T-cell (primary cell): Measurements from ENCODE around the gene C16orf95. TPM values are rescaled to one million over a fixed set of nuclear protein-coding genes. Genes with fewer than 3 reads are reported as not detected.

Experiments
- ATAC-seq, 4 experiments: fragments of 200-7000 bp in 3 of 4; fragments of 150-1000 bp in 1 of 4; cut with Tn5 transposase; replicated peaks in 1 of 4; 1 replicate in 3 of 4; 2 replicates in 1 of 4; pipeline ENCODE4 v1.10.0; 2021; ENCODE audit warnings: moderate library complexity in 3 of 4, mild to moderate bottlenecking in 2 of 4, moderate number of reproducible peaks in 1 of 4
- CTCF ChIA-PET, 2 donors: fragments of 300-600 bp; sonication (Branson Sonifier 250); formaldehyde crosslinking; loops; one replicate each; lab custom pipeline; 2022; ENCODE audit warnings: antibody characterized with exemption in 2 of 2; lab: Charles Lee
- POLR2A ChIA-PET, 2 donors: fragments of 300-600 bp; sonication (Branson Sonifier 250); formaldehyde crosslinking; loops; one replicate each; lab custom pipeline; 2022; ENCODE audit warnings: antibody characterized with exemption in 2 of 2; lab: Charles Lee
- DNase-seq, 35 experiments: peaks; one replicate each; pipeline versions ENCODE4 v3.0.0 to v3.0.0-alpha.2; 2013 to 2023
- H3K27ac ChIP-seq: one replicate; pipeline ENCODE4 v1.5.1; 2013; ENCODE audit warnings: low read length
- H3K27me3 ChIP-seq, 2 experiments: replicated peaks in 1 of 2; 1 replicate in 1 of 2; 2 replicates in 1 of 2; pipeline versions ENCODE4 v1.6.1 to v1.7.0; 2013; ENCODE audit warnings: low read length in 1 of 2, mixed read lengths in 1 of 2; ENCODE audit not compliant: control insufficient read depth in 2 of 2, insufficient read depth in 2 of 2; ENCODE audit errors: extremely low read depth in 1 of 2
- H3K36me3 ChIP-seq, 2 donors: 1 replicate in 1 of 2; 2 replicates in 1 of 2; pipeline versions ENCODE4 v1.6.1 to v1.7.0; 2013; ENCODE audit warnings: low read length in 1 of 2; ENCODE audit not compliant: control insufficient read depth in 2 of 2, insufficient read depth in 1 of 2; ENCODE audit errors: extremely low read depth in 1 of 2
- H3K4me1 ChIP-seq, 2 experiments: 1 replicate in 1 of 2; 2 replicates in 1 of 2; pipeline versions ENCODE4 v1.6.1 to v1.7.0; 2013; ENCODE audit warnings: low read length in 2 of 2, mixed read lengths in 1 of 2; ENCODE audit not compliant: insufficient read depth in 2 of 2, control insufficient read depth in 1 of 2; ENCODE audit errors: extremely low read depth in 1 of 2
- H3K4me3 ChIP-seq, 2 donors: 1 replicate in 1 of 2; 2 replicates in 1 of 2; pipeline versions ENCODE4 v1.5.1 to v1.7.0; 2013; ENCODE audit warnings: mild to moderate bottlenecking in 2 of 2, low read length in 1 of 2, moderate library complexity in 1 of 2; ENCODE audit not compliant: control insufficient read depth in 1 of 2; ENCODE audit errors: extremely low read depth in 1 of 2
- H3K9me3 ChIP-seq: 2 replicates; pipeline ENCODE4 v1.7.0; 2013
- H3K27ac Mint-ChIP-seq, 2 donors: one replicate each; pipeline ENCODE4 v1.8.0; 2020 to 2021; ENCODE audit warnings: mild to moderate bottlenecking in 2 of 2, mixed read lengths in 2 of 2
- H3K27me3 Mint-ChIP-seq, 2 donors: one replicate each; pipeline ENCODE4 v1.8.0; 2021 to 2022; ENCODE audit warnings: mixed read lengths in 2 of 2
- H3K36me3 Mint-ChIP-seq: one replicate; pipeline ENCODE4 v1.8.0; 2021; ENCODE audit warnings: mixed read lengths
- H3K4me1 Mint-ChIP-seq, 3 donors: one replicate each; pipeline ENCODE4 v1.8.0; 2020 to 2022; ENCODE audit warnings: mixed read lengths in 3 of 3, mild to moderate bottlenecking in 1 of 3
- H3K4me3 Mint-ChIP-seq, 3 donors: one replicate each; pipeline ENCODE4 v1.8.0; 2020 to 2022; ENCODE audit warnings: mild to moderate bottlenecking in 3 of 3, mixed read lengths in 3 of 3, moderate library complexity in 3 of 3
- H3K9me3 Mint-ChIP-seq, 3 donors: one replicate each; pipeline ENCODE4 v1.8.0; 2020 to 2022; ENCODE audit warnings: mixed read lengths in 3 of 3
- WGBS: methylation state at CpG from one replicate; pipeline ENCODE4 v1.1.5; 2013; ENCODE audit warnings: missing lambda C conversion rate; ENCODE audit not compliant: insufficient coverage; 5-methylcytosine and 5-hydroxymethylcytosine counted together
- total RNA-seq, 35 experiments: library from RNA in 6 of 35; stranded (reverse) in 6 of 35; fragments of 120-200 nt in 1 of 35; gene quantifications; one replicate each; pipeline versions ENCODE4 v1.2.1 to v1.2.4 and lab custom pipeline; 2013 to 2026

C16orf95 gene
- total RNA-seq, 5 donors from 2014 or later (not counting 1 experiment from before 2014, with no cell fraction given), result 0.98 to 3.1 (median 2.6) TPM

DNA sequence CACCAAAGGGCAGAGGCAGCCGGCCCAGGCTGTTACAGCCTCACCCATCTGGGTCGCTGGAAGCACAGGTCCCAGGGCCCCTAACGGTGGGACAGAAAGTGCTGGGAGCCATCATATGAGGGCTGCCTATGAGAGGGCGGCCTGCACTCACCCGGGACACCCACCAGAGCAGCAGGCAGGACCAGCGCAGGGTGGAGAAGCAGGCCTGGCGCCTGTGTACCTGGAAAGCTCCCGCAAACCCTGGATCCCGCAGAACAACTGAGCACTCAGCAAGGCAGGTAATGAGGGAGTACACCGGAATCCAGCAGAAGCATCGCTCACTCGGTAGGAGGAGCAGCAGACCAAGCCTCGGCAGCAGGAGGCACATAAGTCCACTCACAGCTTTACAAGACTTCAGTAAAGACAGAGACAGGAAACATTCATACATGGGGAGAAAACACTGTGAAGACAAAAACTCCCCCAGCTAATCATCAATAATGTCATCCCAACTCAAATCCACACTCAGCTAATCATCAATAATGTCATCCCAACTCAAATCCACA, 31.5 kb upstream of the C16orf95 start:
- Mint-ChIP-seq H3K27ac (no peak overlapping the region), H3K36me3 (peaks cover 26% of the 10 kb centered on the region), H3K4me1 (peaks cover 17 to 30% (median 25%) of the 10 kb centered on the region in 3 donors), H3K27me3 (no peaks in the 10 kb centered on the region), H3K9me3 (no peaks in the 10 kb centered on the region), H3K4me3 (no peak overlapping the region)
- peaks cover 0 to 28% of the 10 kb centered on the region in 2 experiments for H3K4me1 ChIP-seq
- no peak for ATAC-seq
- ChIA-PET POLR2A (no interaction called here), CTCF (no interaction called here)
- WGBS, result 98% methylated on average over 12 of the region's 13 CpGs
- no peaks in the 10 kb centered on the region for H3K27me3 ChIP-seq
- H3K27ac ChIP-seq, result no peak overlapping the region
- H3K36me3 ChIP-seq, result peaks cover 23 to 25% of the 10 kb centered on the region in 2 donors
- H3K4me3 ChIP-seq, result no peak overlapping the region
- DNase-seq, result no peak
- no peaks in the 10 kb centered on the region for H3K9me3 ChIP-seq

DNA sequence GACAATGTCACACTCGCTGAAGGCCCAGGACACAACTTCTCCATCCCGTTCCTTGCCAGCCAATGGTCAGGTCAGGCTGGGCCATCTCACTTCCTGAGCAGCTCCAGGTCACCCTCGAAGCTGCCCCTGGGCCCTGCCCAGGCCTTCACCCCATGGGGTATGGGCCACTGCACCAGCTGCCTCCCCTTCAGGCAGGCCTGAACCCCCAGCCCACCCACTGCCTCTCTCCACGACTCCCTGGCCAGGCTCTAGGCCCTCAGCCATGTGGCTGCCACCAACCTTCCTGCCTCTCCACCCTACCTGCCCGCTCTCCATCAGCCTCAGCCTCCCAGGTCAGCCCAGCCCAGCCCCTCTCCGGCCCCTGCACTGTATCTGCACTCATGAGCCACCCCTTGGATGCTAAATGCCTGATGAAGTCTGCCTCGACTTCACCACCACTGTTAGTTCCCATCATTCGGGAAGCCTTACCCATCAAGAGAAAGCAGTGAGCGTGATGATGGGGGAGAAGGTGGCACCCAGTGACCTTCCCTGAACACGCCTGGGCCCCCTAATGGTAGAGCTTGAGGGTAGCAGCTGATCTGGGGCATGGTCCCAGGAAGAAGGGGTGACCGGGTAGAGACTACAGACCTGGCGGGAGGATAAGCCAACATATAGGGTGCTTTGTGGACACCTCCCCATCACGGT, 30.9 kb upstream of the C16orf95 start:
- ATAC-seq, result no peak
- DNase-seq, result no peak
- H3K4me1 ChIP-seq, result peaks cover 0 to 28% of the 10 kb centered on the region in 2 experiments
- no peak overlapping the region for H3K4me3 ChIP-seq
- H3K27me3 Mint-ChIP-seq, result no peaks in the 10 kb centered on the region
- no peaks in the 10 kb centered on the region for H3K9me3 Mint-ChIP-seq
- no peak overlapping the region for H3K27ac ChIP-seq
- H3K36me3 ChIP-seq, result peaks cover 22 to 27% of the 10 kb centered on the region in 2 donors
- ChIA-PET CTCF (interaction anchor here in 1 of 2 donors (0.7 kb wide), 1 partner anchor 35 kb away, joined by 5 read pairs; no protein-coding TSS in a partner anchor), POLR2A (no interaction called here)
- no peaks in the 10 kb centered on the region for H3K9me3 ChIP-seq
- H3K36me3 Mint-ChIP-seq, result peaks cover 27% of the 10 kb centered on the region
- no peaks in the 10 kb centered on the region for H3K27me3 ChIP-seq
- peak overlapping the region; percentile 58 to 67 for H3K27ac Mint-ChIP-seq
- WGBS, result 96% methylated on average over 9 of the region's 13 CpGs
- no peak overlapping the region for H3K4me3 Mint-ChIP-seq
- H3K4me1 Mint-ChIP-seq, result peaks cover 17 to 33% (median 29%) of the 10 kb centered on the region in 3 donors

DNA sequence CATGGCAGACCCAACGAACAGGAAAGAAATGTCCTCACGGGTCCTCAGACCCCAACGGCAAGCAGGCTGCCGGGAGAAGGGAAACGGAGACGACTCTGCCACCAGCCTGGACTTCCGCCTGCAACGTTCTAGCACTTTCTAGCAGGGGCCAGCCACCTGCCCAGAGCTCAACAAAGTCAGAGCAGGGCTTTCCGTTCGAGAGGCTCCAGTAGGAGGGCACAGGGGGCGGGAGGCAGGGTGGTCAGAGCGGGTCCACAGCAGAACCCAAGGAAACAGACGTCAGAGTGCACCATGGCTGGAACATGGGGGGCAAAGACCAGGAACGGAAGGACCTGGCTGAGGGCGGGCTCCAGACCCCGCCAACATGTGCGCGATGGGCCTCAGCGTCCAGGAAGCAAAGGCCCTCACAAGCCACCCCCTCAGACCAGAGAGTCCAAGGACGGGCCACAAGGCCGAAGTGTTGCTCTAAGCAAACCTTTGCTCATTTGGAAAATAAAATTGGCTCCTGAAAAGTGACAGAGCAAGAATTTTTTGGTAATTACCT, 29.4 kb upstream of the C16orf95 start:
- Histone ChIP-seq H3K9me3 (no peaks in the 10 kb centered on the region), H3K27ac (peak overlapping the region; percentile 62), H3K4me3 (no peak overlapping the region), H3K4me1 (peaks cover 0 to 28% of the 10 kb centered on the region in 2 experiments), H3K27me3 (no peaks in the 10 kb centered on the region), H3K36me3 (peaks cover 27 to 40% of the 10 kb centered on the region in 2 donors)
- H3K4me3 Mint-ChIP-seq, result no peak overlapping the region
- peaks cover 33% of the 10 kb centered on the region for H3K36me3 Mint-ChIP-seq
- H3K4me1 Mint-ChIP-seq, result peaks cover 17 to 32% (median 30%) of the 10 kb centered on the region in 3 donors
- ATAC-seq (no peak), DNase-seq (no peak)
- no peaks in the 10 kb centered on the region for H3K27me3 Mint-ChIP-seq
- POLR2A ChIA-PET, result no interaction called here
- CTCF ChIA-PET, result no interaction called here
- WGBS, result 98% methylated on average over 21 of the region's 21 CpGs
- peak overlapping the region in 1 of 2 donors; percentile 36 for H3K27ac Mint-ChIP-seq
- H3K9me3 Mint-ChIP-seq, result no peaks in the 10 kb centered on the region

DNA sequence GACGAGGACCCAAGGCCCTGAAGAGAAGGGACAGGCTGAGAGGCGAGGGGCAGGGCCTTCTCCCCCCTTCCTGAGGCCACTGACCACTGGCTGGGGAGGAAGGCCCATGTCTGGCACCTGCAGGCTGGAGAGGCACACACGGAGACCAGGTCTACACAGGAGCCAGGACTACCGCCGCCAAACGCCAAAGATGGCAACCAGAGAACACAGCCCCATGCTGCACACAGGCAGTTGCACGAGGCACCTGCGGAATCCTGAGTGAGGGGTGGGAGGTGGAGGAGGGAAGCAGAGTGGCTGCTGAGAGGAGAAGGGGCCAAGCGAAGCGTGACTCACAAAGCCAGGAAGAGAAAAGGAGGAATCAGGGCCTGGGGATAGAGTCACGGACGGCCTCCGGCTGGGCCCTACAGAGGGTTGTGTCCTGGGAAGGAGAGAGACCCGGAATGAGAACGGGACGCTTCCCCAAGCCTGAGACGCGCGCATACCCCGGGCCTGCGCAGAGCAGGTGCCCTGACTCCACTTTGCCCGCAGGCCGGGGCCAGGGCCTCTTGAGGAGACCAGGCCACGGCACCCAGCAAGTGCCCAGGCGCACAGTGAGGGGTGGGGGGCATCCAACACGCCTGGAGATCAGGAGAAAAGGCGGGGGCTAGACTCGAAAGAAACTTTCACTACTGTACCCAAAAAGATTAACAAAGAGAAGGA, 28.7 kb upstream of the C16orf95 start:
- H3K27ac Mint-ChIP-seq, result peak overlapping the region; percentile 95 to 99
- 86% methylated on average over 17 of the region's 28 CpGs for WGBS
- H3K36me3 Mint-ChIP-seq, result peaks cover 36% of the 10 kb centered on the region
- peaks cover 20 to 33% (median 26%) of the 10 kb centered on the region in 3 donors for H3K4me1 Mint-ChIP-seq
- ATAC-seq, result no peak
- H3K27me3 Mint-ChIP-seq, result no peaks in the 10 kb centered on the region
- H3K4me1 ChIP-seq, result peaks cover 0 to 28% of the 10 kb centered on the region in 2 experiments
- DNase-seq, result no peak
- peak overlapping the region in 2 of 3 donors; percentile 67 to 77 for H3K4me3 Mint-ChIP-seq
- CTCF ChIA-PET, result interaction anchor here in 1 of 2 donors (0.9 kb wide), 1 partner anchor 36 kb away, joined by 4 read pairs; no protein-coding TSS in a partner anchor
- H3K27me3 ChIP-seq, result no peaks in the 10 kb centered on the region
- H3K27ac ChIP-seq, result peak overlapping the region; percentile 62
- no peaks in the 10 kb centered on the region for H3K9me3 ChIP-seq
- H3K4me3 ChIP-seq, result no peak overlapping the region
- POLR2A ChIA-PET, result no interaction called here
- peaks cover 25 to 41% of the 10 kb centered on the region in 2 donors for H3K36me3 ChIP-seq
- no peaks in the 10 kb centered on the region for H3K9me3 Mint-ChIP-seq

DNA sequence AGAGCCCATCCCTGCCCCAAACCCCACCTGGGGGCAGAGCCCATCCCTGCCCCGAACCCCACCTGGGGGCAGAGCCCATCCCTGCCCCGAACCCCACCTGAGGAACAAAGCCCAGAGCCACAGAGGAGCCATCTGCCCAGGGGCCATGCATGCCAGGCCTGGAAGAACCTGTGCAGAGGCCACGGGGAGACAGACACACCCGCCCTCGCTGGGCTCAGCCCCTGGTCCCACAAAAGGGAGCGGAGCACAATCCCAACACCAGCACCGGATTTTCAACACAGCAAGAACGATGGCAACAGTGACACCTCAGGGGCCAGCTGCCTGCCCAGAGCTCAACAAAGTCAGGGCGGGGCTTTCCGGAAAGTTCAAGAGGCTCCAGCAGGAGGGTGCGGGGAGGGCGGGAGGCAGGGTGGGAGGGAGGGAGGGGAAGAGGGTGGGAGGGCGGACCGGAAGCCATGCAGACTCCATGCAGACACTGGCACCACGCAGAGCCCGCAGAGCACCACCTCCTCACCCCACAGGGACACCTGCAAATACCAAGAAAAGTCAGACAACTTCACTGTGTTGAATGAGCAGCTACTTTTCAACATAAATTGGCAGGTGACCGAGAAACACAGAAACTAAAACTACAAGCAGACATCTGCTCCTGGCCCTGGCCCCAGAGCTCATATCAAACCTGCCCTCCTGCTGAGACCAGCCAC, 27.9 kb upstream of the C16orf95 start:
- H3K9me3 ChIP-seq, result no peaks in the 10 kb centered on the region
- DNase-seq, result peak; percentile 11 to 68 (median 43)
- ATAC-seq, result peak; percentile 85 to 90 (median 86)
- H3K27ac Mint-ChIP-seq, result peak overlapping the region; percentile 95 to 99
- POLR2A ChIA-PET, result interaction anchor here in 1 of 2 donors (0.6 kb wide), 1 partner anchor 39 kb away, joined by 3 read pairs; the partner anchor contains the start of gene FBXO31
- H3K4me1 ChIP-seq, result peaks cover 0 to 28% of the 10 kb centered on the region in 2 experiments
- H3K27ac ChIP-seq, result peak overlapping the region; percentile 62
- H3K36me3 Mint-ChIP-seq, result peaks cover 34% of the 10 kb centered on the region
- H3K4me3 Mint-ChIP-seq, result peak overlapping the region; percentile 59 to 77 (median 67)
- no peaks in the 10 kb centered on the region for H3K27me3 ChIP-seq
- H3K4me3 ChIP-seq, result no peak overlapping the region
- peaks cover 23 to 41% of the 10 kb centered on the region in 2 donors for H3K36me3 ChIP-seq
- no peaks in the 10 kb centered on the region for H3K27me3 Mint-ChIP-seq
- WGBS, result 71% methylated on average over 8 of the region's 17 CpGs
- H3K4me1 Mint-ChIP-seq, result peaks cover 20 to 35% (median 26%) of the 10 kb centered on the region in 3 donors
- CTCF ChIA-PET, result interaction anchor here in 1 of 2 donors (0.7 to 0.9 kb wide), 2 partner anchors 37 to 39 kb away, joined by 4 to 5 read pairs; no protein-coding TSS in a partner anchor
- no peaks in the 10 kb centered on the region for H3K9me3 Mint-ChIP-seq
